Measurements from ENCODE around the gene CSNK1G3. TPM values are rescaled to one million over a fixed set of nuclear protein-coding genes. Genes with fewer than 3 reads are reported as not detected.
"Not testable (repeated sequence)": the region's sequence is repeated elsewhere in the genome, so short reads cannot be mapped to it uniquely, and the experiment has no call there.

Gene CSNK1G3
- total RNA-seq: 79.3 and 91.2 TPM in 2 replicates

GRCh38 chr5:123511648-123512605, at the start of gene CSNK1G3:
TSS of gene CSNK1G3 (plus strand) at chr5:123512177. CDS start at chr5:123545664, 33,487 bp downstream.
- H3K27me3 ChIP-seq (ENCODE audit: insufficient read depth, low read length): no peaks in the 10 kb centered on the region
- H3K36me3 ChIP-seq (ENCODE audit: insufficient read depth, low read length): no peaks in the 10 kb centered on the region
- H3K9me3 ChIP-seq (ENCODE audit: low read depth, low read length): no peaks in the 10 kb centered on the region
- peaks cover 41% of the 10 kb centered on the region for H3K79me2 ChIP-seq (ENCODE audit: insufficient read depth, low read length)
- H3K4me2 ChIP-seq (ENCODE audit: insufficient read depth, low read length): peak within 1 kb of the TSS; percentile 94
- H3K4me3 ChIP-seq (ENCODE audit: insufficient read depth, low read length): peak within 1 kb of the TSS; percentile 78
- H3K27ac ChIP-seq (ENCODE audit: low read depth, low read length): peak within 1 kb of the TSS; percentile 94
- H2AFZ ChIP-seq (ENCODE audit: low read length): peak within 1 kb of the TSS; percentile 93
- TF ChIP-seq CTCF (IDR thresholded peaks at IDR 0.05; ENCODE audit: extremely low read depth, low read depth, low read length): peak; percentile 4
- DNase-seq (ENCODE audit: insufficient read length, low spot score, missing footprints): peak; percentile 99
- H3K4me1 ChIP-seq (ENCODE audit: insufficient read depth, low read length): peaks cover 18% of the 10 kb centered on the region
- H4K20me1 ChIP-seq (ENCODE audit: insufficient read depth, low read length): peaks cover 18% of the 10 kb centered on the region

GRCh38 chr5:123466839-123467238, 45.1 kb upstream of the CSNK1G3 start:
- H3K79me2 ChIP-seq (ENCODE audit: insufficient read depth, low read length); H3K4me3 ChIP-seq (ENCODE audit: insufficient read depth, low read length); H3K27ac ChIP-seq (ENCODE audit: low read depth, low read length); DNase-seq (ENCODE audit: insufficient read length, low spot score, missing footprints); H4K20me1 ChIP-seq (ENCODE audit: insufficient read depth, low read length); H3K9me3 ChIP-seq (ENCODE audit: low read depth, low read length); H3K4me1 ChIP-seq (ENCODE audit: insufficient read depth, low read length); H3K27me3 ChIP-seq (ENCODE audit: insufficient read depth, low read length); H3K4me2 ChIP-seq (ENCODE audit: insufficient read depth, low read length); H3K36me3 ChIP-seq (ENCODE audit: insufficient read depth, low read length); H2AFZ ChIP-seq (ENCODE audit: low read length): not testable (repeated sequence)

- TF ChIP-seq CTCF (IDR thresholded peaks at IDR 0.05; ENCODE audit: extremely low read depth, low read depth, low read length): no peak
- Histone ChIP-seq H3K4me1 (ENCODE audit: insufficient read depth, low read length) (no peaks in the 10 kb centered on the region), H3K36me3 (ENCODE audit: insufficient read depth, low read length) (no peaks in the 10 kb centered on the region), H3K79me2 (ENCODE audit: insufficient read depth, low read length) (no peaks in the 10 kb centered on the region), H3K27me3 (ENCODE audit: insufficient read depth, low read length) (no peaks in the 10 kb centered on the region), H3K9me3 (ENCODE audit: low read depth, low read length) (no peaks in the 10 kb centered on the region), H2AFZ (ENCODE audit: low read length) (no peak overlapping the region), H3K27ac (ENCODE audit: low read depth, low read length) (no peak overlapping the region), H3K4me2 (ENCODE audit: insufficient read depth, low read length) (no peak overlapping the region), H3K4me3 (ENCODE audit: insufficient read depth, low read length) (no peak overlapping the region), H4K20me1 (ENCODE audit: insufficient read depth, low read length) (no peaks in the 10 kb centered on the region)
- DNase-seq (ENCODE audit: insufficient read length, low spot score, missing footprints): no peak
Measured at GRCh38 chr5:123471385-123471784, 40.6 kb upstream of the CSNK1G3 start.

- Histone ChIP-seq H3K4me1 (ENCODE audit: insufficient read depth, low read length) (no peaks in the 10 kb centered on the region), H3K4me3 (ENCODE audit: insufficient read depth, low read length) (no peak overlapping the region), H3K36me3 (ENCODE audit: insufficient read depth, low read length) (no peaks in the 10 kb centered on the region), H3K9me3 (ENCODE audit: low read depth, low read length) (no peaks in the 10 kb centered on the region), H4K20me1 (ENCODE audit: insufficient read depth, low read length) (no peaks in the 10 kb centered on the region), H3K79me2 (ENCODE audit: insufficient read depth, low read length) (no peaks in the 10 kb centered on the region), H3K27me3 (ENCODE audit: insufficient read depth, low read length) (no peaks in the 10 kb centered on the region), H3K27ac (ENCODE audit: low read depth, low read length) (no peak overlapping the region), H3K4me2 (ENCODE audit: insufficient read depth, low read length) (no peak overlapping the region), H2AFZ (ENCODE audit: low read length) (no peak overlapping the region)
- TF ChIP-seq CTCF (IDR thresholded peaks at IDR 0.05; ENCODE audit: extremely low read depth, low read depth, low read length): no peak
- no peak for DNase-seq (ENCODE audit: insufficient read length, low spot score, missing footprints)
Measured at GRCh38 chr5:123472150-123472924, 39.6 kb upstream of the CSNK1G3 start.
